HG02870 (cell line): ENCODE results near the gene AGAP4.
"Not testable (repeated sequence)": the region's sequence is repeated elsewhere in the genome, so short reads cannot be mapped to it uniquely, and the experiment has no call there.

Experiments
- ATAC-seq: cut with Tn5 transposase; IDR thresholded peaks from one replicate; pipeline ENCODE4 v1.9.1; 2021; ENCODE audit warnings: mild to moderate bottlenecking, moderate library complexity; ENCODE audit not compliant: unreplicated experiment

The AGAP4 gene

GRCh38 chr10:45790694-45791426 is 56.4 kb downstream of the AGAP4 start:
- not testable (repeated sequence) for ATAC-seq

GRCh38 chr10:45789991-45790390 is 57.3 kb downstream of the AGAP4 start:
- ATAC-seq: not testable (repeated sequence)

- ATAC-seq: not testable (repeated sequence)
Observed at GRCh38 chr10:45787212-45787741, 60.0 kb downstream of the AGAP4 start.

GRCh38 chr10:45786217-45786616 is 61.1 kb downstream of the AGAP4 start:
- not testable (repeated sequence) for ATAC-seq
